Measurements from ENCODE around the gene PTGES3.
A peak's percentile ranks its signal among the peaks of the same experiment; 100 is the strongest.
"Not testable (repeated sequence)": the region's sequence is repeated elsewhere in the genome, so short reads cannot be mapped to it uniquely, and the experiment has no call there.

PTGES3 gene

DNA sequence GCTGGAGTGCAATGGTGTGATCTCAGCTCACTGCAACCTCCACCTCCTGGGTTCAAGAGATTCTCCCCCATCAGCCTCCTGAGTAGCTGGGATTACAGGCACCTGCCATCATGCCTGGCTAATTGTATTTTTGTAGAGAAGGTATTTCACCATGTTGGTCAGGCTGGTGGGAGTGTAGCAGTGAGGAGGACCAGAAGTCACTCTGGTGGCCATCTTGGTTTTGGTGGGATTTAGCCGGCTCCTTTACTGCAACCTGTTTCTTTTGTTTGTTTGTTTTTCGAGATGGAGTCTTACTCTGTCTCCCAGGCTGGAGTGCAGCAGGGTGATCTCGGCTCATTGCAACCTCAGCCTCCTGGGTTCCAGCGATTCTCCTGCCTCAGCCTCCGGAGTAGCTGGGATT, 16.4 kb upstream of the PTGES3 start:
- DNase-seq = not testable (repeated sequence)

DNA sequence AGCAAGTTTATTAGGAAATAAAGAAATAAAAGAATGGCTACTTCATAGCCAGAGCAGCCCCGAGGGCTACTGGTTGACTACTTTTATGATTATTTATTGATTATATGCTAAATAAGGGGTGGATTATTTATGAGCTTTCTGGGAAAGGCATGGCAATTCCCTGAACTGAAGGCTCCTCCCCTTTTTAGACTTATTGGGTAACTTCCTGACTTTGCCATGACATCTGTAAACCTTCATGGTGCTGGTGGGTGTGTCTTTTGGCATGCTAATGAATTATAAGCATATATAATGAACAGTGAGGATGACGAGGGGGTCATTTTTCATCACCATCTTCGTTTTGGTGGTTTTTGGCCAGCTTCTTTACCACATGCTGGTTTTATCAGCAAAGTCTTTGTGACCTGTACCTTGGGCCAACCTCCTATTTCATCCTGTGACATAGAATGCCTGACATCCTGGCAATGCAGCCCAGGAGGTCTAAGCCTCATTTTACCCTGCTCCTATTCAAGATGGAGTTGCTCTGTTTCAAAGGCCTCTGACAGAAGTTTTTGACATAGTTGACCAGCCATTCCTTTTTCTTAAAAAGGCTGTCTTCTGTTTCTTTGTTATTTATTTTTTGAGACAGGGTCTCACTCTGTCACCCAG, 11.1 kb upstream of the PTGES3 start:
- DNase-seq = no peak

DNA sequence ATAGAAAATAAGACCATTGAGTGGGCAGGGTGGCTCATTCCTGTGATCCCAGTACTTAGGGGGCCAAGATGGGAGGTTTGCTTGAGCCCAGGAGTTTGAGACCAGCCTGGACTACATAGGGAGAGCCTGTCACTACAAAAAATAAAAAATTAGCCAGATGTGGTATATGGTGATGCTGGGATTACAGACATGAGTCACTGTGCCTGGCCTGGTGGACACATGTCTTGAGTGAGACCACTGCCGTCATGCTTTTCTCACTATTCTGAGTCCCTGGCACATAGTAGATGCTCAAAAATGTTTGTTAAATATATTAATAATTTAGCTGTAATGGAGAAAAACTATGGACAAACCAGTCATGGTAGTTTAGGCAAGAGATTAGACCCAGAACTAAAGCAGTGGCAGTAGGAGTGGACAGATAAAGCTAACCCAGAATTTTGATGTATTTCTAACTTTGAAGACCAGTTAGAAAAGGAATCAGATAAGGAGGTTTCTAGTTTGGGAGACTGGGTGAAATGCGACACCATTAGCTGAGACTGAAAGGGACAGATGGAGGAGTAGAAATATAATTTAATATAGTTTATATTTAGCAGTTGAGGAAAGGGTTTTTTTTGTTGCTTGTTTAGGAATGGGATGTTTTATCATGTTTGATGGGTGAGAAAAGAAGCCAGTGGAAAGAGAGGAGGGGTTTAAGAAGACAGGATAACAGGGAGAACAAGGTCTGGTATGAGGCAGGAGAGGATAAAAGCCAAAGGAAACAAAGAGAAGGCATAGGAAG, 7.4 kb upstream of the PTGES3 start:
- DNase-seq = no peak

DNA sequence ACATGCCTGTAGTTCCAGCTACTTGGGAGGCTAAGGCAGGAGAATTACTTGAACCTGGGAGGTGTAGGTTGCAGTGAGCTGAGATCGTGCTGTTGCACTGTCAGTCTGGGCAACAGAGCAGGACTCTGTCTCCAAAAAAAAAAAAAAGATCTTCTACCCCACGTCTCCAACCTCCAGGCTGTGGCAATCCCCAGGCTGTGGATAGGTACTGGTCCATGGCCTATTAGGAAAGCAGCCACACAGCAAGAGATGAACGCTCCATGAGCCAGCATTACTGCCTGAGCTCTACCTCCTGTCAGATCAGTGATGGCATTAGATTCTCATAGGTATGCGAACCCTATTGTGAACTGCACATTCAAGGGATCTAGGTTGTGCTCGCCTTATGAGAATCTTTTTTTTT, 6.1 kb upstream of the PTGES3 start:
- no peak for DNase-seq

DNA sequence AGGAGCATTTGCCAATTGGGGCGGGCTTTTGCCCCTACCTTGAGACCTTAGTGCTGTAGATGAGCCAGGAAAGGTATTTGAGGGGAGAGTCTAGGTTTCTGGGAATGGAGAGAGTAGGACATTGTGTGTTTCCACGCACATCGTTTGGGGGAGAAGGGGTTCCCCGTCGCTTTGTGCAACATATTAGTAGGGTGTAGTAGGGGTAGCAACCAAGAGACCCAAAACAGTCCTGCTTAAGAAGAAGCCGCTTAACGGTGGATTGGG, 694 bp upstream of the PTGES3 start:
- DNase-seq = no peak

DNA sequence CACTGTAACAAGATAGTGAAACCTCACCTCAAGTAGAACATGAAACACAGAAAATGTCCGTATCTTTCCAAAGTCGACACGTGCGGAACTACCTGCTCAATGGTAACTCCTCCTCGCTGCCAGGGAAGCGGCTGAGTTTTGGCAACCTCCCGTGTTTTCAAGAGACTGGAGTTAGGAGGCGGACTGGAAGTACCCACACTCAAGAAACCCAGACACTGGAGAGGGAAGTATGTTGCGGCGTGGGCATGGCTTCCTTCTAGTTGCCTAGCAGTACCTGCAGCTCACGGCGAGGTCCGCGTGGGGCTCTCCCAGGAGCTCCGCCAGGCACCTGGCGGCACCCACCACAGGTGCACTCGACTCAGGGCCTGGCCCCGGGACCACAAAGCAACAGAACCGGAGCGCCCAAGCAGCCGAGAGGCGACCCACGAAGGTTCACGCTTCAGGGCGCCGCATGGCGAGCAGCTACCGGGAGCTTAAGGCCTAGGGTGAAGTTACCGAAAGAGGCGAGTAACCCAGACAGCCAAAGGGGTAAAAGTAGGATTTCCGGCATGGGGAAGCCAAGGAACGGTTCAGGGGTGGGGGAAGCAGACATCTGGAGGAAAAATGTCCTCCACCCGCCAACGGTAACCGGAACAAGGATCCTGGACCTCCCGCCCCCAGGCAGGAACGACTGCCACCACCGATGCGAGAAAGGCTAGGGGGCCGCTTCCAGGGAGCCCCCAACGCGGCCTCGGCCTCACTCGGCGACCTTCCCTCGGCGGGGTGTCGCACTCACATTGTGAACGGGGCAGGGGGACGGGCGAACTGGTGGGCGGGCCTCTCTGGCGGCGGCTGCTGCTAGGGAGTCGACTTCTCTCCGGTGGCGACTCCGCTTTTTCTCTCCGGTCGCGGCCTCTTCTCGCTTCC, 608 bp downstream of the PTGES3 start:
- DNase-seq = peak; percentile 42

DNA sequence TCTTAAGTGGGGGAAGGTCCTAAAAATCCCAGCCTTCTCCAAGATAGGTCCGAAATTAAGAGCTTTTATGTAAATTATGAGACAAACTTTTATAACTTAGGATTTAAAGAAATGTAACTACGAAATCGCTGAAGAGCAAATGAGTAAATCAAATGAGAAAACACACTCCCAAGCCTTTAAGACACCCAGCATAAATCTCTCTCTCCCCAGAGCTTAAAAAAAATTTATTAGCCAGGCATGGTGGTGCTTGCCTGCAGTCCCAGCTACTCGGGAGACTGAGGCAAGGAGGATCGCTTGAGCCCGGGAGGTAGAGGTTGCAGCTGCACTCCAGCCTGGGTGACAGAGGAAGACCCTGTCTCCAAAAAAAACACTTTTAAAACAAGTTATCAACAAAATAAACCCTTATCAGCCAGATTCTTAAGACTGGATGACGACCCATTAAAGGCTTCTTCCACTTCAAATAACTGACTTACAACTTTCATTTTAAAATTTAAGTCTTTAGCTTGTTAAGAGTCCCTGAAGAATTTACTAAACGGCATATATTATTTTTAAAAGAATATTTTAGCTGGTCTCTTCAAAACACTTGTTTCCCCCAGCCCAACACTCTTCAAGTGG, 3.2 kb downstream of the PTGES3 start:
- DNase-seq = no peak

DNA sequence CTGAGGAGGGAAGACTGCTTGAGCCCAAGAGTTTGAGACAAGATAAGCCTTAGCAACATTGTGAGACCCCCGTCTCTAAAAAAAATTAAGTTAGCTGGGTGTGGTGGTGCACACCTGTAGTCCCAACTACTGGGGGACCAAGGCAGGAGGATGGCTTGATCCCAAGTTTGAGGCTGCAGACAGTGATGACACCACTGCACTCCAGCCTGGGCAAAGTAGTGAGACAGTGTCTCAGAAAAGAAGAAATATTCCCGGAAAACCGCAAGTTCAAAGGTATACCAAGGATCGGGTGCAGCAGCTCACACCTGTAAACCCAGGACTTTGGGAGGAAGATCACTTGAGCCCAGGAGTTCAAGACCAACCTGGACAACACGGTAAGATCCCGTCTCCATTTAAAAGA, 5.8 kb downstream of the PTGES3 start:
- no peak for DNase-seq

DNA sequence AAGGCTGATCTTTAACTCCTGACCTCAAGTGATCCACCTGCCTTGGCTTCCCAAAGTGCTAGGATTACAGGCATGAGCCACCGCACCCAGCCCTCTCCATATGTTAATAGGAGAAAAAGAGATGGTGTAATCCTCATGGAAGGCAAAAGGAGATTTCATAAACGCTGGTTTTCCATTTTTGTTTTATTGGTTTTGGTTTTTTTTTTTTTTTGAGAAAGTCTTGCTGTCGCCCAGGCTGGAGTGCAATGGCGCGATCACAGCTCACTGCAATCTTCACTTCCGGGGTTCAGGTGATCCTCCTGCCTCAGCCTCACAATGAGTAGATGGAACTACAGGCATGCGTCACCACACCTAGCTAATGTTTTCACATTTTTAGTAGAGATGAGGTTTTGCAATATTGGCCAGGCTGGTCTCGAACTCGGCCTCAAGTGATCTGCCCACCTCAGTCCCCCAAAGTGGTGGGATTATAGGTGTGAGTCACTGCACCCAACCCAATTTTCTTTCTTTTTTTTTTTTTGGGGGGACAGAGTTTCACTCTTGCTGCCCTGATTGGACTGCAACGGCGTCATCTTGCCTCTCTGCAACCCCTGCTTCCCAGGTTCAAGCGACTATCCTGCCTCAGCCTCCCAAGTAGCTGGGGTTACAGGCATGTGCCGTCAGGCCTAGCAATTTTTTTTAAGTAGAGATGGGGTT, 8.1 kb downstream of the PTGES3 start:
- no peak for DNase-seq

DNA sequence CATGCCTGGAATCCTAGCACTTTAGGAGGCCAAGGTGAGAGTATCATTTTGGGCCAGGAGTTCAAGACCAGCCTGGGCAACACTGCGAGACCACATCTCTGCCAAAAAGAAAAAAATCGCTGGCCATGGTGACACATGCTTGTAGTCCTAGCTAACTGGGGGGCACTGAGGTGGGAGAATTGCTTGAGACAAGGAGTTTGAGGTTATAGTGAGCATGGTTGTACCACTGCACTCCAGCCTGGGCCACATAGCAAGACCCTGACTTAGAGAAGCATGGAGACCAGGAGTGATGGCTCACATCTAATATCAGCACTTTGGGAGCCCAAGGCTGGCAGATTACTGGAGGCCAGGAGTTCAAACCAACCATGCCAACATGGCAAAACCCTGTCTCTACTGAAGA, 9.2 kb downstream of the PTGES3 start:
- no peak for DNase-seq

DNA sequence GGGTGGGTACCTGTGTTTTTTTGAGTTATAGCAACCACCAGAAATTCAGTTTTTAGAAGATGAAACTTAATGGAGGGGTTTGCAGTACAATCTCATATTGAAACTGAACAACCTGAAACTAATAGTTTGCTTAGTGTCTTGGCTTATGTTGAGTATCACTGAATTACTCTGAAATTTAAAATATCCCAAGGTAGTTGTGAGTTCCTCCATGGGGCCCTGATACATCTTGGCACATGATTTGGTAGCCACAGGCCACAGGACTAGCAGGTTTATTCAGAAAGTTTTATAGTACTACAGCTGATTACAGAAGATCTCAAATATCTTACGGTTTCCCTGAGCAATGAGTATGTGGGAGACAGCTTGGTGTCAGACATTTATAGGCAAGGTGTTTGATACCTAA, 10.4 kb downstream of the PTGES3 start:
- DNase-seq = peak; percentile 47

DNA sequence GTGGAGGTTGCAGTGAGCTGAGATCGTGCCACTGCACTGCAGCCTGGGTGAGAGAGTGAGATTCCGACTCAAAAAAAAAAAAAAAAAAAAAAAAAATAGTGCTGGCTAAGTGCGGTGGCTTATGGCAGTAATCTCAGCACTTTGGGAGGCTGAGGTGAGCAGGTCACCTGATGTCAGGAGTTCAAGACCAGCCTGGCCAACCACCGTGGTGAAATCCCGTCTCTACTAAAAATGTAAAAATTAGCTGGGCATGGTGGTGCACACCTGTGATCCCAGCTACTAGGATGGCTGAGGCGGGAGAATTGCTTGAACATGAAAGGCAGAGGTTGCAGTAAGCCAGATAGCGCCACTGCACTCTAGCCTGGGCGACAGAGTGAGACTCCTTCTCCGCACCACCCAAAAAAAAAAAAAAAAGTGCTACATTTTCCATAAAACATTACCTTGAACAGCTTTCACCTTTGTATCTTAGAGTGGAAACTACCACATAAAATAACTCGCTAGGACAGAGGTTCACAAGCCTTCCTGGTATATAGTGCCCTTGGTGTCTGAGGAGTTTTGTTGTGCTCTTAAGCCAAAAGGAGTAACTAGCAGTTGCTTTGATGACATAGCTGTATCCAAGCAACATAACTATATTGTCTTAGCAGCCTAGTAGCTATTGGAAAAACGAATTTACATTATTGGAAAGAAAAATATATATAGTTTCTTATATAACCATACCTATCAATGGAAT, 11.1 kb downstream of the PTGES3 start:
- DNase-seq = no peak

DNA sequence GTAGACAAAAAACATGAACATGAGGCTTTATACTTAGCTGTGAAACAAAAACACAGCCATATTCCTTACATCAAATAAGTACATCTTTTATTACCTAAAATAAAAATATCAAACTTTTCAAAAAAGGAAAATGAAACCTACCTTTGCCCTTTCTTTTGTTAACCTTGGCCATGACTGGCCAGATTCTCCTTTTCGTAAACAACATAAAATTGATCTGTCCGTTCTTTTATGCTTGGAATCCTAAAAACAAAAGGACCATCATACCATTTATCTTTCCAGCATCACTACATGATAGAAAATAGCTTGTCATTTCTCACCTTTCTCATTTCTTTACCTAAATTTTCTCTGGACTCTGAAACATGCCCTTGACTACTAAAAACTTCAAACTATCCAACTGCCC, 16.5 kb downstream of the PTGES3 start:
- DNase-seq = no peak

DNA sequence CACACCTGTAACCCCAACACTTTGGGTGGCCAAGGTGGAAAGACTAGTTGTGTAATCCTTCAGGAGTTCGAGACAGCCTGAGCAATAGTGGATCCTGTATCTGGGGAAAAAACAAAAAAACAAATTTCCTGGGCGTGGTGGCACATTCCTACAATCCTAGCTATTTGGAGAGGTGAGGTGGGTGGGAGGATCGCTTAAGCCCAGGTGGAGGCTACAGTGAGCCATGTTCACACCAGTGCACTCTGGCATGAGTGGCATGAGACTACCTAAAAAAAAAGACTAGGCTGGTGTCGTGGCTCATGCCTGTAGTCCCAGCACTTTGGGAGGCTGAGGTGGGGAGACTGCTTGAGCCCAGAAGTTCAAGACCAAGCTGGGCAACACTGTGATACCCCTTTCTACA, 17.2 kb downstream of the PTGES3 start:
- no peak for DNase-seq

DNA sequence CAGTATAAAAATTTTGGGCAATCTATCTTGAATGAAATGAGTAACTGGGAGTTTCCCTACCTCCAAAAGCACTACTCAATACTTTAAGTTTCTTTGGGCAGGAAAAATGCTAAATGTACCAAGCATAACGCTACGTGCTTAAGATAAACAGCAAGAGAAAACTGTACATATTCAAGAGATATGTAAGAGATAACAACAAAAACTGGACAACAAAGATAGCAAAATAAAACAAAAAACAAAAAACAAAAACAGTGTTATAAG, 20.0 kb downstream of the PTGES3 start:
- DNase-seq = no peak

DNA sequence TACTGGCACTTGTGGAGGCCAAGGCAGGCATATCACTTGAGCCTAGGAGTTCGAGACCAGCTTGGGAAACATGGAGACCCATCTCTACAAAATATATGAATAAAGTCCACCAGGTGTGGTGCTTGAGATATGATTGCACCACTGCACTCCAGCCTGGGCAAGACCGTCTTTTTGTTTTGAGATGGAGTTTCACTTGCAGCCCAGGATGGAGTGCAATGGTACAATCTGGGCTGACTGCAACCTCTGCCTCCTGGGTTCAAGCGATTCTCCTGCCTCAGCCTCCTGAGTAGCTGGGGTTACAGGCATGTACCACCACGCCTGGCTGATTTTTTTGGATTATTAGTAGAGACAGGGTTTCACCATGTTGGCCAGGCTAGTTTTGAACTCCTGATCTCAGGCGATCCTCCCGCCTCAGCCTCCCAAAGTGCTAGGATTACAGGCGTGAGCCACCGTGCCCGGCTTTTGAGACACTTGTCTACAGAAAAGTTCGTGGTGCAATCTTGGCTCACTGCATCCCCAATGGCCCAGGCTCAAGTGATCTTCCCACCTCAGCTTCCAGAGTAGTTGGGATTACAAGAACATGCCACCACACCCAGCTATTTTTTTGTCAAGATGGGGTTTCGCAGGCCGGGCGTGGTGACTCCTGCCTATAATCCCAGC, 26.0 kb downstream of the PTGES3 start:
- no peak for DNase-seq

DNA sequence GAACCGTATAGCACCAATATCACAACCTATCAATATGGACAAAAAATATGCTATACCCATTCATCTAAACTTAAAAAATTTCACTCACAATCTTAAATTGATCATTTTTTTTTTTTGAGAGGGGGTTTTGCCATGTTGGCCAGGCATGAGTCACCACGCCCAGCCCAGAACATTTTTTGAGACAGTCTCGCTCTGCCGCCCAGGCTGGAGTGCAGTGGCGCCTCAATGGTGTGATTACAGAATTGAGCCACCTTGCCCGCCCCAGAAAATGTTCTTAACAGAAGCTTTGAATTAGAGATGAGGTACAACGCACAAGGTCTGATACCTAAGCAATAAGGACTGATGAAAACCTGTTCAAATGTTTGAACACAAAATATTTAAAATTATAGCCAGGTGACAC, 26.5 kb downstream of the PTGES3 start:
- no peak for DNase-seq

DNA sequence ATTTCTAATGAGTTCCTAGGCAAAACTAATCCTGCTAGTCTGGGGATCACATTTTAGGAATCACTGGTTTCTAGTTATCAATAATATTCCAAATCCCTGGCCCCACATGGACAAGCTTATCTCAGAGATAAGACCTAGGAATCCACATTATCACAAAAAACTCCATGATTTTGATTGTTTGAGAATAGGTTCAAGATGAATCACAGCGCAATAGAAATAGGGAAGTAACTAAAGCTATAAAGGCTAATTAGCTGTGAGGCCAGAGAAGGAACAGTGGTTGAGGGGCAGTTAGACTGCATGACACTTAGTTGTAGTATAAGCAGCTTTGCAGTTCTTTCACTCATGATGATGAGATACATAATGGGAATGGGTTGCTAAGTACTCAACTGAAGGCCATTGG, 29.2 kb downstream of the PTGES3 start:
- DNase-seq = no peak

DNA sequence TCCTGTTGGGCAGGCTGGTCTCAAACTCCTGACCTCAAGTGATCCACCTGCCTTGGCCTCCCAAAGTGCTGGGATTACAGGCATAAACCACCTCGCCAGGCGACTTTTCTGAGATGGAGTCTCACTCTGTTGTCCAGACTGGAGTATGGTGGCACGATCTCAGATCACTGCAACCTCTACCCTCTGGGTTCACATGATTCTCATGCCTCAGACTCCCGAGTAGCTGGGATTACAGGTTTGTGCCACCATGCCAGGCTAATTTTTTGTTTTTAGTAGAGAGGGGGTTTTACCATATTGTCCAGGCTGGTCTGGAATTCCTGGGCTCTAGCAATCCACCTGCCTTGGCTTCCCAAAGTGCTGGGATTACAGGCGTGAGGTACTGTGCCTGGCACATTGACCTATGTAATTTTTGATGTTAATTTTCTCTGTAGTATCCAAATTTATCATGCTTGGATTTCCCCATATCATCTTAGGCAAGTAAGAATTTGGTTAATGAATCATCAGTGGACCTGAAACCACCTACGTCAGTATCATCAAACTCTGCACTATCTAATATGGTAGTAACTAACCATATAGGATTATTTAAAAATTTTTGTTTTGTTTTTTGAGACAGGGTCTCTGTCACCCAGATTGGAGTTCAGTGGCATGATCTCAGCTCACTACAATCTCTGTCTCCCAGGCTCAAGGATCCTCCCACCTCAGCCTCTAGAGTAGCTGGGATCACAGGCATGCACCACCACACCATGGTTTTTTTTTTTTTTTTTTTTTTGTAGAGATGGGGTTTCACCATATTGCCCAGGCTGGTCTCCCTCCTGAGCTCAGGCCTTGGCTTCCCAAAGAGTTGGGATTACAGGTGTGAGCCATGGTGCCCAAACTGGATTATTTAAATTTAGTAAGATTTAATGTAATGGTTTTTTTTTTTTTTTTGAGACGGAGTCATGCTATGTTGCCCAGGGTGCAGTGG, 30.4 kb downstream of the PTGES3 start:
- DNase-seq = peak; percentile 62

DNA sequence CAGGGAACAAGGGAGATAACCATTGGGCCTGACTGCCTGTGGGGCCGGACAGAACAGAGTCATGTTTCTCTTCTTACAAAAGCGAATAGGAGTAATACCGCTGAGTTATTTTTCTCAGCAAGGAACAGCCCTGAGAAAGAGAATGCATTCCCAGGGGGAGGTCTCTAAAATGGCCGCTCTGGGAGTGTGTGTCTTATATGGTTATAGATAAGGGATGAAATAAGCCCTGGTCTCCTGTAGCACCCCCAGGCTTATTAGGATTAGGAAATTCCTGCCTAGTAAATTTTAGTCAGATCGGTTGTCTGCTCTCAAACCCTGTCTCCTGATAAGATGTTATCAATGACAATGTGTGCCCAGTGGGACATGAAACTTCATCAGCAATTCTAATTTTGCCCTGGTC, 34.3 kb downstream of the PTGES3 start:
- DNase-seq = not testable (repeated sequence)

DNA sequence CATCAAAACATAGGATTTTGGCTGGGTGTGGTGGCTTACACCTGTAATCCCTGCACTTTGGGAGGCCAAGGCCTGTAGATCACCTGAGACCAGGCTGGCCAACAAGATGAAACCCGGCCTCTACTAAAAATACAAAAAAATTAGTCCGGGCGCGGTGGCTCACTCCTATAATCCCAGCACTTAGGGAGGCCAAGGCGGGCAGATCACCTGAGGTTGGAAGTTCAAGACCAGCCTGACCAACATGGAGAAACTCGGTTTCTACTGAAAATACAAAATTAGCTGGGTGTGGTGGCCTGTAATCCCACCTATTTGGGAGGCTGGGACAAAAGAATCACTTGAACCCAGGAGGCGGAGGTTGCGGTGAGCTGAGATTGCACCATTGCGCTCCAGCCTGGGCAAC, 40.1 kb downstream of the PTGES3 start:
- not testable (repeated sequence) for DNase-seq
